GM10248 (cell line): Measurements from ENCODE around the gene TXN.

ENCODE experiments used
- CTCF ChIA-PET: fragments of 300-600 bp; sonication (Branson Sonifier 250); formaldehyde crosslinking; extraction: SDS; loops from one replicate; lab custom pipeline; 2021; ENCODE audit warnings: antibody characterized with exemption; lab: Yijun Ruan, JAX
- POLR2A ChIA-PET: fragments of 350-650 bp; sonication (Branson Sonifier 250); formaldehyde crosslinking; extraction: SDS; loops from one replicate; lab custom pipeline; 2020; ENCODE audit warnings: antibody characterized with exemption; lab: Yijun Ruan, JAX
- DNase-seq: peaks from one replicate; pipeline ENCODE4 v3.0.0; 2012; ENCODE audit errors: extremely low spot score
- TF ChIP-seq, protein P1 (sequence below): IDR thresholded peaks from 2 replicates; pipeline ENCODE4 v1.5.1; 2012; ENCODE audit warnings: mild to moderate bottlenecking, low read depth; ENCODE audit errors: extremely low read depth, missing control alignments, control extremely low read depth

Gene TXN

DNA sequence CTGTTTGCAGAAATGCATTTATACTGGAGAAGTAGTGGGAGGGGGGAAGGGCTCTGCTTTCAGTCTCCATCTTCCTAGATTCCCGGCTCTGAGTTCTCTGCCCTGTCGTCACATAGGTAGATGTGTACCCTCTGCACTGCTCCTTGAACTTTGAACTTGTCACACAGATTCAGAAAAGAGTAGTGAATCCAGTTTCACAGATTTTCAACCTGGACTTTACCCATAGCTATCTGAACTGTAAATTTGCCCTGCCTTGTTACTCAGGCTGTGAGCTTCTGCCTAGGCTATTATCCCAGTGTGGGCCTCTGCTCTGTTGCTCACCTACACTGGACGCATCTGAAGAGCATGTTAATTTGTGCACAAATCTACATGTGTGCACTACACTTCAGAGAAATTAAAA lies 35.5 kb downstream of the TXN start:
- ChIA-PET CTCF (interaction anchor here (1.3 kb wide), 1 partner anchor 10 kb away, joined by 3 read pairs; no protein-coding TSS in a partner anchor), POLR2A (no interaction called here)
- DNase-seq, result no peak
- TF ChIP-seq, protein P1, sequence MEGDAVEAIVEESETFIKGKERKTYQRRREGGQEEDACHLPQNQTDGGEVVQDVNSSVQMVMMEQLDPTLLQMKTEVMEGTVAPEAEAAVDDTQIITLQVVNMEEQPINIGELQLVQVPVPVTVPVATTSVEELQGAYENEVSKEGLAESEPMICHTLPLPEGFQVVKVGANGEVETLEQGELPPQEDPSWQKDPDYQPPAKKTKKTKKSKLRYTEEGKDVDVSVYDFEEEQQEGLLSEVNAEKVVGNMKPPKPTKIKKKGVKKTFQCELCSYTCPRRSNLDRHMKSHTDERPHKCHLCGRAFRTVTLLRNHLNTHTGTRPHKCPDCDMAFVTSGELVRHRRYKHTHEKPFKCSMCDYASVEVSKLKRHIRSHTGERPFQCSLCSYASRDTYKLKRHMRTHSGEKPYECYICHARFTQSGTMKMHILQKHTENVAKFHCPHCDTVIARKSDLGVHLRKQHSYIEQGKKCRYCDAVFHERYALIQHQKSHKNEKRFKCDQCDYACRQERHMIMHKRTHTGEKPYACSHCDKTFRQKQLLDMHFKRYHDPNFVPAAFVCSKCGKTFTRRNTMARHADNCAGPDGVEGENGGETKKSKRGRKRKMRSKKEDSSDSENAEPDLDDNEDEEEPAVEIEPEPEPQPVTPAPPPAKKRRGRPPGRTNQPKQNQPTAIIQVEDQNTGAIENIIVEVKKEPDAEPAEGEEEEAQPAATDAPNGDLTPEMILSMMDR, result no peak

GRCh38 chr9:110217656-110218099 lies 38.6 kb downstream of the TXN start:
- TF ChIP-seq, protein P1, result peak; percentile 70
- CTCF ChIA-PET, result interaction anchor here (1.0 to 2.9 kb wide), 13 partner anchors 8 to 316 kb away, joined by 3 to 24 read pairs (median 4); no protein-coding TSS in a partner anchor
- peak; percentile 41 for DNase-seq
- POLR2A ChIA-PET, result no interaction called here

DNA sequence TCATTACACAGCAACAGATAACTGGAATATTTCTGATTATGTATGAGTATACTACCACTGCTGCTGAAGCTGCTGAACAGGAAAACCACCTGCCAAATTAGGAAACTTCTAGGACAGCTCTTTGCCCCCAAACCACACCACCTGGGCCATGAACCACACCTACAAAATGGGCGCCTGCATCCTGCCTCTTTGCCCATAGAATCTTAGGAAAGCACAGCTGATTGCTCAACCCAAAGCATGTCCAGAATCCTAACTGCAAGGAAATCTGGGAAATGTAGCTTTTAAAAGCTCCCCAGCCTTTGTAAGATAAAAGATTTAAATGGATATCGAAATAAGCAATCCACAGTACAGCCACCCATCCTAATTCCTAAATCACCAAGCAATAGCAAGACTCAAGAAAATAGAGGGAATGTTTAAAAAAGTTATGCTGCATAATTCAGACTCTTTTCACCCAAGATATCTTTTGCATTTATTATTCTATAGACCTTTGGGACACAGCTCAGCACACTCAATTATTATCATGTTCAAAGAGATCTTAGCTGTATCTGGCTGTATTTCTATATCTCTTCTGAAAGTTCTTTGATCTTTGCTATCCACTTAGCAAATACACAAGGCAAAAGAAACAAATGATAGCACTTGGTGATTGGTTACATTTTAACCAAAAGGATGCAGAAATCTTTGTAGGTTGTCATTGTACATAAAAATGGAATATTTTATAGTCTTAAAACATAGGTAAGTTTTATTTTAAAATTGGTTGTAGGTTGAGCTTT lies 41.5 kb downstream of the TXN start:
- TF ChIP-seq, protein P1, result no peak
- POLR2A ChIA-PET, result no interaction called here
- DNase-seq, result no peak
- CTCF ChIA-PET, result interaction anchor here (0.9 to 3.7 kb wide), 9 partner anchors 8 to 312 kb away, joined by 3 to 18 read pairs (median 4); no protein-coding TSS in a partner anchor

DNA sequence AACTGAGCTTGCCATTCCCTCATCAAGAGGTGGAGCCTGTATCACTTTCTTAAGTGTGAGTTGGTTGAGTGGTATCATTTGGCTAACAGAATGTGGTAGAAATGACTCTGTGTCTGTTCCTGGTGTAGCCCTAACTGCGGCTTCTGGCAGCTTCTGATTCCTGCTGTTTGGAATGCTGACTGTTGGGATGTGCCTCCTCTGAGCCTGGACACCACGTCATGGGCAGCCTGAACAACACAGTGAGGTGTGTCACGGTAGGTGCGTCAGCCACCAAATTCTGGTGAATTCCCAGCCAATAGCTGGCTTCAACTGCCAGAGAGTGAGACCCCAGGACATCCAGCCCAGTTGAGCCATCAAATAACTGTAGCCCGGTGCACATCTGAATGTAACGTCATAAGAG lies 42.2 kb downstream of the TXN start:
- TF ChIP-seq, protein P1, result no peak
- DNase-seq, result no peak
- POLR2A ChIA-PET, result no interaction called here
- CTCF ChIA-PET, result interaction anchor here (1.1 to 3.7 kb wide), 8 partner anchors 8 to 311 kb away, joined by 3 to 18 read pairs (median 4); no protein-coding TSS in a partner anchor

- TF ChIP-seq, protein P1, result no peak
- no peak for DNase-seq
- CTCF ChIA-PET, result interaction anchor here (1.6 to 3.7 kb wide), 4 partner anchors 9 to 311 kb away, joined by 4 to 18 read pairs (median 6); no protein-coding TSS in a partner anchor
- POLR2A ChIA-PET, result no interaction called here
These were observed 42.8 kb downstream of the TXN start for GRCh38 chr9:110213413-110214044.

DNA sequence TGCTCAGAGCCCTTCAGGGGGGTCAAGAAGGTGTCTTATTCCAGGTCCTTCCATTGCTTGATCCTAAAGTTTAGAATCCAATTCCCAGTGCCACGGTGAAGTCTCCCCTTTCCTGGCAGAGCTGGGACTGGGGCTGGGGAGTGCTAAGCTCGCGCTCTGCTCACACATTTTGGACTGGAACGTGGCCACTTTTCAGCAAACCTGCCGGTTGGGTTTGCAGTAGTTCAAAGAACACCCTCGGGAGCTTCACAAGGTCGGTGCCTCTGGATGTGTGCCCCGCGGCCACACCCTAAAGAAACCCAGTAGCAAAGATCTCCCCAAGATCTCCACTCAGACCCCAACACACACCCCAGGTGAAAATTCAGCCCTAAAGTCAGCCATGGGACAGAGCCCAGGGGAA lies 48.3 kb downstream of the TXN start, which contains the start of gene C9orf152:
TSS of gene C9orf152 (minus strand) at position 129 of the 400 bp plus-strand sequence. CDS start 580 bp downstream, outside the sequence.
- CTCF ChIA-PET, result interaction anchor here (1.6 kb wide), 1 partner anchor 25 kb away, joined by 5 read pairs; no protein-coding TSS in a partner anchor
- TF ChIP-seq, protein P1, result no peak
- POLR2A ChIA-PET, result interaction anchor here (0.6 kb wide), 1 partner anchor 1190 kb away, joined by 6 read pairs; no protein-coding TSS in a partner anchor
- DNase-seq, result no peak
